Sigmoid colon (tissue), 4 donors: Measurements from ENCODE around the gene VWA2.

Experiments used
- EP300 ChIP-seq, 4 donors: sonication (generic); formaldehyde crosslinking; IDR thresholded peaks; one replicate each; pipeline ENCODE4 v1.6.1; 2017; ENCODE audit warnings: antibody characterized with exemption in 4 of 4
- TF ChIP-seq, protein P1 (sequence below), 4 experiments: fragments of 450-650 bp in 3 of 4; fragments of 200-600 bp in 1 of 4; IDR thresholded peaks; one replicate each; pipeline ENCODE4 v1.5.1; 2016 to 2019; ENCODE audit warnings: antibody characterized with exemption in 4 of 4, mild to moderate bottlenecking in 3 of 4, moderate library complexity in 2 of 4

DNA sequence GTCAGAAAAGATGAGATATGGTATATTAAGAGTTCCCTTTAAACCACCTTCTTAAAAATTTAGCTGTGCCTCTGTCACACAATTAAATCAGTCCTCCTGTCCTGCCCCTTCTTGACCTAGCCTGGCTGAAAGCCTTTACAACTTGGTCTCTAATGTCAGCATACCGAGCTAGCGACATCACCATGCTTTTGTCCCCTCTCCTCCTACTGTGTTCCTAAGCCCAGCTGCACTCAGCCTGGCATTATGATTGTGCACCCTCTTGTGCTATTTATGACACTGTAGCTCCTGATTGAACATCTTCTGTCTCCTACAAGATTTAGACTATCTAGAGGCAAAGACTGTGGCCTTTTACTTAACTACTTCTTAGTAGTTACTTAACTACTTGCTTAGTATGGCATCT lies 30.7 kb upstream of the VWA2 start:
- no peak for TF ChIP-seq EP300 (IDR thresholded peaks at IDR 0.05)
- TF ChIP-seq, protein P1, sequence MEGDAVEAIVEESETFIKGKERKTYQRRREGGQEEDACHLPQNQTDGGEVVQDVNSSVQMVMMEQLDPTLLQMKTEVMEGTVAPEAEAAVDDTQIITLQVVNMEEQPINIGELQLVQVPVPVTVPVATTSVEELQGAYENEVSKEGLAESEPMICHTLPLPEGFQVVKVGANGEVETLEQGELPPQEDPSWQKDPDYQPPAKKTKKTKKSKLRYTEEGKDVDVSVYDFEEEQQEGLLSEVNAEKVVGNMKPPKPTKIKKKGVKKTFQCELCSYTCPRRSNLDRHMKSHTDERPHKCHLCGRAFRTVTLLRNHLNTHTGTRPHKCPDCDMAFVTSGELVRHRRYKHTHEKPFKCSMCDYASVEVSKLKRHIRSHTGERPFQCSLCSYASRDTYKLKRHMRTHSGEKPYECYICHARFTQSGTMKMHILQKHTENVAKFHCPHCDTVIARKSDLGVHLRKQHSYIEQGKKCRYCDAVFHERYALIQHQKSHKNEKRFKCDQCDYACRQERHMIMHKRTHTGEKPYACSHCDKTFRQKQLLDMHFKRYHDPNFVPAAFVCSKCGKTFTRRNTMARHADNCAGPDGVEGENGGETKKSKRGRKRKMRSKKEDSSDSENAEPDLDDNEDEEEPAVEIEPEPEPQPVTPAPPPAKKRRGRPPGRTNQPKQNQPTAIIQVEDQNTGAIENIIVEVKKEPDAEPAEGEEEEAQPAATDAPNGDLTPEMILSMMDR (IDR thresholded peaks at IDR 0.05), result no peak
